ENCODE data around the gene MZT2B. TPM values are rescaled to one million over a fixed set of nuclear protein-coding genes. Genes with fewer than 3 reads are reported as not detected.
"Not testable (repeated sequence)": the region's sequence is repeated elsewhere in the genome, so short reads cannot be mapped to it uniquely, and the experiment has no call there.

MZT2B gene
- total and polyA plus RNA-seq, 9 of the 15 experiments (the other 6 are each of a cell fraction or from before 2014, with no cell fraction given): 5.1 to 435 (median 102) TPM

- TF ChIP-seq REST (IDR thresholded peaks at IDR 0.05; ENCODE audit: borderline replicate concordance): peak; percentile 30; the same call in 1 of the 2 replicates
- not testable (repeated sequence) for TF ChIP-seq REST (CRISPR knock-in tag; IDR thresholded peaks at IDR 0.05; ENCODE audit: low read depth)
- TF ChIP-seq ZBTB33 (CRISPR knock-in tag; IDR thresholded peaks at IDR 0.05): peak; percentile 52; the same call in 1 of the 2 replicates
- TF ChIP-seq CTBP1 (IDR thresholded peaks at IDR 0.05; ENCODE audit: borderline replicate concordance): peak; percentile 15; the same call in 1 of the 2 replicates
- 0 out of 2 replicates have a peak, but pooled peaks have one; percentile 26 for TF ChIP-seq KLF16 (IDR thresholded peaks at IDR 0.05)
Observed at GRCh38 chr2:130155956-130156623, 26.0 kb upstream of the MZT2B start (continued).

All from K562 (cell line).